Immature natural killer cell (primary cell): ENCODE results near the gene EPHB6. TPM values are rescaled to one million over a fixed set of nuclear protein-coding genes. Genes with fewer than 3 reads are reported as not detected.

Experiments used
- DNase-seq, 3 donors: peaks; one replicate each; pipeline ENCODE4 v3.0.0; 2022; ENCODE audit warnings: mixed read lengths in 1 of 3
- H3K27ac Mint-ChIP-seq, 6 donors: one replicate each; pipeline ENCODE4 v1.8.0; 2020; ENCODE audit warnings: mixed read lengths in 6 of 6, mild to moderate bottlenecking in 5 of 6, inconsistent platforms in 4 of 6, moderate library complexity in 3 of 6
- H3K27me3 Mint-ChIP-seq, 3 donors: one replicate each; pipeline ENCODE4 v1.8.0; 2020 to 2021; ENCODE audit warnings: low read depth in 3 of 3, mild to moderate bottlenecking in 3 of 3, mixed read lengths in 3 of 3, moderate library complexity in 3 of 3, inconsistent platforms in 1 of 3
- H3K36me3 Mint-ChIP-seq, 3 donors: one replicate each; pipeline ENCODE4 v1.8.0; 2020; ENCODE audit warnings: mixed read lengths in 3 of 3, inconsistent platforms in 2 of 3, mild to moderate bottlenecking in 2 of 3
- H3K4me1 Mint-ChIP-seq, 2 donors: one replicate each; pipeline ENCODE4 v1.8.0; 2020; ENCODE audit warnings: inconsistent platforms in 2 of 2, mild to moderate bottlenecking in 2 of 2, mixed read lengths in 2 of 2, moderate library complexity in 1 of 2
- H3K4me3 Mint-ChIP-seq, 5 donors: one replicate each; pipeline ENCODE4 v1.8.0; 2020; ENCODE audit warnings: mild to moderate bottlenecking in 5 of 5, mixed read lengths in 5 of 5, inconsistent platforms in 3 of 5, moderate library complexity in 3 of 5
- H3K9me3 Mint-ChIP-seq, 6 donors: one replicate each; pipeline ENCODE4 v1.8.0; 2020; ENCODE audit warnings: mild to moderate bottlenecking in 6 of 6, mixed read lengths in 6 of 6, inconsistent platforms in 4 of 6, moderate library complexity in 3 of 6
- polyA plus RNA-seq, 3 donors: library from polyadenylated mRNA; unstranded; fragments of 300-500 nt; fragmentation: Illumina TruSeq; gene quantifications; one replicate each; pipeline ENCODE4 v1.2.3, GENCODE V29; 2021

The EPHB6 gene
- polyA plus RNA-seq, 3 donors from 2014 or later: 2.4 to 3.8 (median 2.6) TPM

DNA sequence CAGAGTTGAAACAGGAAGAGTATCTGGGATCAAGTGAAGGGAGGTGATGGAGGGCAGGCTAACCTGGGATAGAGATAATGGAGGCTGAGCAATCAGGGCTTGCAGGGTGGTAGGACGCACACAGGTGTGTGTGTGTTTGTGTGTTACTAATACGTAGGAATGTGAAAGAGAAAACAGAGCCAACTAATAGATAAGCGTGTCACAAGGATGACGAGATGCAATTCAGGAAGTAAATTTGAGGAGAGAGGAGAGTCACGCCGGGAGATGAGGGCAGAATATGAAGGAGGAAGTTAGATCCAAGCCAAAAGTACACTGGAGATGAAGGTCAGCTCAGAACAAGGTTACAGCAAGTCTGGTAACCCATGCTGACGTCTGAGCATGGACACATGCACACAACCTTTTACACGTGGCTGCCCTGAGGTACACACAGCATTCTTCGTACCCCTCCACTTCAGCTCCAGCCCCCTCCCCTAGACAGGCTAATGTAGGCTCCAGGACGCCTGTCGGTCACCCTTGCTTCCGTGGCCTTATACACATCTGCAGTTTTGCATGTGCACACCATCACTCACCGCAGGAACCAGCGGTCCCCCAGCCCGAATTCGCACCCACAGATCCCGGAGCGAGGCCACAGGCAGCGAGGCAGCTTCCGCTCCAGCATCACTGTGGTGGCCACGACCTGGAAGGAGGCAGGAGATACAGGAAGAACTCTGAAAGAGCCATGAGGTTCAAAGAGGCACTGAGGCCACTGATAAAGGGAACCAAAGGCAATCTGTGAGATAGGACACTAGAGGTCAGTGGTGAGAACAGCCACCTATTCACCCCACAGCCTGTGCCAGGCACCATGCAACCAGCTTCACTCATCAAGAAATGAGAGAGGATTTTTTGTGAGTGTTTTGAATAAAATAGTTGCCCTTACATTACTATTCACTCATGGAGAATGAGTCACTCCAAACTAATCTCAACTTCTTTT lies 54.3 kb downstream of the EPHB6 start:
- no peaks in the 10 kb centered on the region for H3K36me3 Mint-ChIP-seq
- no peak overlapping the region for H3K4me3 Mint-ChIP-seq
- peaks cover 0 to 1% of the 10 kb centered on the region in 2 donors for H3K4me1 Mint-ChIP-seq

DNA sequence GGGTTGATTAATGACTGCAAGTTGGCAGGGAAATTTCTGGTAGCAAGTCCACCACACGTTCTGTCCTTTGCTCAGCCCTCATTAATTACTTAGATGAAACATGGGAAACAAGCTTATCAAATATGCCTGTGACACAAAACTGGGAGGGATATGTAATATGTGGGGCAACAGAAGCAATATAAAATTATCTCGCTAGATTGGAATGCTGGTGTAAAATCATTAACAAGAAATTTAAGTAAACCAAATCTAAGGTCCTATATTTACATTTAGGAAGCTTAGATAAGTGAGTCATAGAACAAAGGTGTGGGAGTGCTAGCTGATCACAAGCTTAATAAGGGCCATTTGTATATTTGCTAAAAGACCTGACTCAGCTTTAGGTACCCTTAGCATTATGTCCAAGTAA lies 55.2 kb downstream of the EPHB6 start:
- no peak overlapping the region for H3K4me3 Mint-ChIP-seq
- H3K36me3 Mint-ChIP-seq: no peaks in the 10 kb centered on the region
- DNase-seq: no peak
- no peak overlapping the region for H3K27ac Mint-ChIP-seq
- H3K27me3 Mint-ChIP-seq: peaks cover 2 to 8% (median 3%) of the 10 kb centered on the region in 3 donors
- no peaks in the 10 kb centered on the region for H3K9me3 Mint-ChIP-seq
- H3K4me1 Mint-ChIP-seq: peaks cover 0 to 1% of the 10 kb centered on the region in 2 donors

More for the DNA sequence above, 54.3 kb downstream of the EPHB6 start:
- H3K27me3 Mint-ChIP-seq: peaks cover 2 to 8% (median 3%) of the 10 kb centered on the region in 3 donors
- DNase-seq: no peak
- no peaks in the 10 kb centered on the region for H3K9me3 Mint-ChIP-seq
- no peak overlapping the region for H3K27ac Mint-ChIP-seq

DNA sequence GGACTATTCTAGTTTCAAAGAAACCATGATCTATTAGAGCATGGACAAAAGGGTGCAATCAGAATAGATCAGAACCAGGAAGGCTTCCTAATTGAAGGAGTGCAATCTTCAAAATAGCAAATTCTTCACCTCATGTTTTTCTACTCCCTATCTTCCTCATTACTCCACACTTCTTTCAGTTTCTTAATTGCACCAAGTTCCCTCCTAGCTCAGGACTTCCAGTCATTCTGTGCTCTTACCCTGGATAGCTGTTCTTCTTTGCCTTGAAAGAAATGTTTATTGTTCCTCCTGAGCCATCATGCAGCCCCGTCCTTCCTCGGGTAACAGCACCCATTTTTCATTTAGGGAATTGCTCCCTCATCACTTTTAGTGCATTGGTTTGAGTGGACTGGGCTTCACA lies 55.6 kb downstream of the EPHB6 start:
- no peaks in the 10 kb centered on the region for H3K36me3 Mint-ChIP-seq
- H3K4me3 Mint-ChIP-seq: no peak overlapping the region
- no peak for DNase-seq
- H3K27me3 Mint-ChIP-seq: peaks cover 2 to 8% (median 3%) of the 10 kb centered on the region in 3 donors
- no peak overlapping the region for H3K27ac Mint-ChIP-seq
- peaks cover 0 to 1% of the 10 kb centered on the region in 2 donors for H3K4me1 Mint-ChIP-seq
- no peaks in the 10 kb centered on the region for H3K9me3 Mint-ChIP-seq

DNA sequence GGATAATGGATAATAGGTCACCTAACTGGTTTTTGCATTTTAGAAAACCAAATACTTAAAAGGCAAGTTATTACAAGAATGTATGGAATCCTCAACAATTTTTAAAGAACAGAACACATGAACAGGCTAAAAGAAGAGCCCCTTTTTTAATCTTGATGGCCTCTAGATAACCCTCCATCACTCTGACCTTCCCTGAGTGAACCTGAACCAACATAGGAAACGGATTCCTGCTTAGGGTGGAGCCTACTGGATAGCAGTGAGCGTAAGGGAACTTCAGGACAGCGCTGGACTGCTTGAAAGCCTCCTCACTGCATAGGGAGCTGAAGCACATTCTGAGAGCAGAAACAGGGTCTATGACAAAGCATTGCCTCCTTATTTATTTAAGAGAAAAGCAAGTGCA lies 58.2 kb downstream of the EPHB6 start:
- Mint-ChIP-seq H3K9me3 (no peaks in the 10 kb centered on the region), H3K27me3 (peaks cover 0 to 1% (median 0%) of the 10 kb centered on the region in 3 donors), H3K4me3 (no peak overlapping the region), H3K36me3 (no peaks in the 10 kb centered on the region), H3K4me1 (peaks cover 0 to 1% of the 10 kb centered on the region in 2 donors), H3K27ac (no peak overlapping the region)
- no peak for DNase-seq

DNA sequence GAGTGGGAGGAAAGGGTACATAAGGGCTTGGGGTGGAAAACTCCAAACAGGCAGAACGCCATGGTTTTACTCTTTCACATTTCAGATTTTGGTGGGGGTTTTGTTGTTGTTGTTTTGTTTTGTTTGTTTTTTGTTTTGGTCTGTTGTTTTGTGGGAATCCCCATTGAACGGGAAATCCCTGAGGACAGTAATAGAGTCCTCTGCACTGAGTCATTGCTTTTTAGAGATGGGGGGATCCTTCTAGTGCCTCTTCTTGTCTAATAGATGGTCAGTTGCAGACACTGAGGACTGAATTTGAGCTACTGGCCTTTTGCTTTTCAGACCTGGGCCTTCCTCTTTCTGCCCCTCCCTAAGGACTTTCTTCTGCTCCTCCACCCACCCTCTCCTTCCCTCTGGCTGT lies 58.7 kb downstream of the EPHB6 start:
- Mint-ChIP-seq H3K4me1 (peaks cover 0 to 1% of the 10 kb centered on the region in 2 donors), H3K9me3 (no peaks in the 10 kb centered on the region), H3K27me3 (peaks cover 0 to 1% (median 0%) of the 10 kb centered on the region in 3 donors), H3K36me3 (no peaks in the 10 kb centered on the region), H3K27ac (no peak overlapping the region), H3K4me3 (no peak overlapping the region)
- DNase-seq: no peak

DNA sequence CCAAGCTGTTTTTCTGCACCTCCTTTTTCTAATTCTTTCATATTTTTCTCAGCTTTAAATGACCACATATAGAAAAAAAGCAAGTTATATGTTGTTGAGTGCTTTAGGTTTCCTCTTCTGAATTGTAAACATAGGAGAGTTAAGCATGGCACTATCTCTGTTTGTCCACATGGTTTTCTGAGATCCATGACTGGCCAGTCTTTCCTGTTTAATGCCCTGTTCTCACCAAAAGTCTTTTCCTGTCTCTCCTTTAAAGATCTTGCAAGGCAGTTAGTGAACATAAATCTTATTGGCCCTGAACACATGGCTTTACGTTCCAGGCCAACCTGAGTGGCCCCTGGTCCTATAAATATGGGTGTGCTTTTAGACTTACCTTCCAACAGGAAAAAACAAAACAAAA lies 59.2 kb downstream of the EPHB6 start:
- peaks cover 0 to 1% (median under 1%) of the 10 kb centered on the region in 3 donors for H3K27me3 Mint-ChIP-seq
- H3K27ac Mint-ChIP-seq: no peak overlapping the region
- no peak overlapping the region for H3K4me3 Mint-ChIP-seq
- no peak for DNase-seq
- no peaks in the 10 kb centered on the region for H3K36me3 Mint-ChIP-seq
- H3K4me1 Mint-ChIP-seq: no peaks in the 10 kb centered on the region
- H3K9me3 Mint-ChIP-seq: no peaks in the 10 kb centered on the region

DNA sequence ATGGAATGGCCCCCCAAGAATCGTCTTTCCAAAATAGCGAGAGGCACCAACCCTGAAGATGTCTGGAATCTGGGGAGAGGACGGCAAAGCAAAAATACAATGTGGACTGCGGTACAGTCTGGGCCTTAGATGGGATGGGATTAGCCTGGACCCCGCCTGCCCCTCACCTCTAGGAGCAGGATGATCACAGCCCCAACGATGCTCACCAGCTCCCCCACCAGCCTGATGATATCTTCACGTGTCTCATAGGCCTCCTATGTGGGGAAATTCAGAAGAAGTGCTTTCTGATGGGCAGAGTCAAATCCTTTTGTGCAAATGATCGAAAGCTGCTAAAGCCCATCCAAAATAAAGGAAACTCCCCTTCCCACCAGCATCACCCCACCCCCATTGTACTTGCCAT lies 60.4 kb downstream of the EPHB6 start:
- Mint-ChIP-seq H3K4me1 (no peaks in the 10 kb centered on the region), H3K9me3 (no peaks in the 10 kb centered on the region), H3K27ac (no peak overlapping the region), H3K4me3 (no peak overlapping the region), H3K36me3 (no peaks in the 10 kb centered on the region), H3K27me3 (peaks cover 0 to 2% (median 1%) of the 10 kb centered on the region in 3 donors)
- no peak for DNase-seq

DNA sequence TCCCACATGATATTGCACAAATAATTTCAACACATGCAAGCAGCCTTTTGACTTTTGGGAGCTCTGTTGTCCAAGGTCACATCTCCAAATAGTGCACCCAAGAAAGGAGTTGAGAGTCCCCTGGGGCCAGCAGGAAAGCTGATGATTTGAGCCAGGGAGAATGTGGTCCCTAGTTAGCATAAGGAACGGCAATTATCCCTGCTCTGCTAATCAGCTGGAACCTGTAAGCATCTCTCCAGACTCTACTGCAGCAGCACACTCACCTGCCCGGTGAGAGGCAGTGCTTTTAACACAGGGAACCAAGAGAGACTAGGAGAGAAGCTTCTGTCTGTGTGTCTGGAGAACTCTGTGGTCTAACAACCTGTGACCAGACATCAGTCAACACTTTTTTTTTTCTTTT lies 61.6 kb downstream of the EPHB6 start:
- DNase-seq: no peak
- Mint-ChIP-seq H3K4me1 (no peaks in the 10 kb centered on the region), H3K36me3 (no peaks in the 10 kb centered on the region), H3K4me3 (no peak overlapping the region), H3K9me3 (no peaks in the 10 kb centered on the region), H3K27ac (no peak overlapping the region), H3K27me3 (peaks cover 0 to 2% (median 1%) of the 10 kb centered on the region in 3 donors)

DNA sequence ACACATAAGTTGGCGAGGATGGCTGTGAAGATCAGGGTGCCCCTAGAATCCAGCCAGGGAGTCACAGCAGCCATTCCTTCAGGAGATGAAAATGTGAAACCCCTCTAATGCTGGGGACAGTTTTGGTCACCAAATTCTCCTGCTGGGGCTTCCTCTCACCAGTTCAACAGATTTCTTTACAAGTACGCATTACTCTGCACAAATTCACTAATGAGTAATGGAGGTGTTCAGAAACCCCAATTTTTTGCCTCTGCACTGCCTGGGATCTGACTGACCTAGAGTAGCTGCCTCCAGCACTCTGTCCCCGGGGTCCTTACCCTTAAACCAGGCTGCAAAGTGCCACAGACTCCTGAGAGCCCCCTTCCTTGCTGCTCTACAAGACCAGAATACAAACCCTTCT lies 62.6 kb downstream of the EPHB6 start:
- no peak overlapping the region for H3K4me3 Mint-ChIP-seq
- H3K9me3 Mint-ChIP-seq: no peaks in the 10 kb centered on the region
- no peak for DNase-seq
- H3K27me3 Mint-ChIP-seq: peaks cover 0 to 2% (median 1%) of the 10 kb centered on the region in 3 donors
- H3K4me1 Mint-ChIP-seq: no peaks in the 10 kb centered on the region
- H3K36me3 Mint-ChIP-seq: no peaks in the 10 kb centered on the region
- no peak overlapping the region for H3K27ac Mint-ChIP-seq

DNA sequence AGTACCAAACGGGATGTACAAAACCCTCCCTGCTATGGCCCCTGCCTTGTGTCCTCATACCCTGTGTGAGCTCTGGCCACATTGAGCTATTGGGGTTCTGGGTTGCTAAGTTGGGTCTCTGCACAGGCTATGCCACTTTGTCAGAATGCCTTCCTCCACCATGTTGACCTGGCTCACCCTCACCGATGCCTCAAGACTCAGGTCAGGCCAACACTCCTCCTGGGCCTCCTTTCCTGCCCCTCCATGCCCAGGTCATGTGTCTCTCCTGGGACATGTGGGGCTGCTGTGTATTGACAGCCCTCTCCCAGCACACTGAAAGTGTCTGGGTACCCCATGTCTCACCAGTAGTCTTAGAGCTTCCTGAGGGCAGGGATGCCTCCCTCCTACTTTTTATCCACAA lies 64.0 kb downstream of the EPHB6 start:
- Mint-ChIP-seq H3K27ac (no peak overlapping the region), H3K4me3 (no peak overlapping the region), H3K9me3 (no peaks in the 10 kb centered on the region), H3K27me3 (peaks cover 0 to 2% (median 0%) of the 10 kb centered on the region in 3 donors), H3K36me3 (no peaks in the 10 kb centered on the region), H3K4me1 (no peaks in the 10 kb centered on the region)
- DNase-seq: no peak

DNA sequence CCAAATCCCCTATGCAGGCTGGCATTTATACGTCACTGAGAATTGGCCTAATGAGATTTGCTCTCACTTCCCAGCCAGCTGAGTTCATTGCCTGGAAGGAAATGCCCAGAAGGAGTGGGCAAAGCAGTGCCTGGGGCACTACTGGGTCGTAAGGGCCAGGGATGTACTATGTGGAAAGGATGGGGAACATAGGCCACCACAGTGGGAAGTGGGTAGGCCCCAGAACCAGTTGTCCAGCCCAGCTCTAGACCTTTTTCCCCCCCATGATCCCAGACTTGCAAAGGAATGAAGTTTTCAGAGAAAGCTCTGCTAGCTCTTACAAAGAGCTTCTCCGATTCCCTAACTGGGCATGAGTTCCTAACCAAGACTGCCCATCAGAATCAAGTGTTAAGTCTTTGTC lies 64.8 kb downstream of the EPHB6 start:
- H3K4me3 Mint-ChIP-seq: no peak overlapping the region
- no peaks in the 10 kb centered on the region for H3K4me1 Mint-ChIP-seq
- H3K27ac Mint-ChIP-seq: no peak overlapping the region
- no peaks in the 10 kb centered on the region for H3K9me3 Mint-ChIP-seq
- no peaks in the 10 kb centered on the region for H3K36me3 Mint-ChIP-seq
- H3K27me3 Mint-ChIP-seq: peaks cover 0 to 4% (median 0%) of the 10 kb centered on the region in 3 donors
- DNase-seq: no peak

Other genes with a start within 250 kb of the EPHB6 start
- under 1 TPM in 1 of 3 donors, not detected in 2; 0.13 TPM for gene PRSS1, start 105.6 kb upstream of the EPHB6 start, polyA plus RNA-seq
- gene PRSS2, start 84.1 kb upstream of the EPHB6 start, polyA plus RNA-seq: not detected
- not detected for gene TRPV6, start 30.7 kb downstream of the EPHB6 start, polyA plus RNA-seq
- not detected for gene TRPV5, start 78.7 kb downstream of the EPHB6 start, polyA plus RNA-seq
- not detected for gene LLCFC1, start 84.4 kb downstream of the EPHB6 start, polyA plus RNA-seq
- not detected for gene KEL, start 107.3 kb downstream of the EPHB6 start, polyA plus RNA-seq
- gene OR9A2, start 172.1 kb downstream of the EPHB6 start, polyA plus RNA-seq: not detected
- not detected for gene OR6V1, start 197.3 kb downstream of the EPHB6 start, polyA plus RNA-seq